Measurements from ENCODE around the gene PLPP1.
A peak's percentile ranks its signal among the peaks of the same experiment; 100 is the strongest.
"Not testable (repeated sequence)": the region's sequence is repeated elsewhere in the genome, so short reads cannot be mapped to it uniquely, and the experiment has no call there.

Gene PLPP1

GRCh38 chr5:55568654-55569512 lies 34.1 kb upstream of the PLPP1 start:
- no peak for TF ChIP-seq POLR2A (IDR thresholded peaks at IDR 0.05; ENCODE audit: low read length)
- no peak for TF ChIP-seq GATA1 (IDR thresholded peaks at IDR 0.05; ENCODE audit: low read depth, low read length)
- DNase-seq: peak; percentile 7 to 32

DNA sequence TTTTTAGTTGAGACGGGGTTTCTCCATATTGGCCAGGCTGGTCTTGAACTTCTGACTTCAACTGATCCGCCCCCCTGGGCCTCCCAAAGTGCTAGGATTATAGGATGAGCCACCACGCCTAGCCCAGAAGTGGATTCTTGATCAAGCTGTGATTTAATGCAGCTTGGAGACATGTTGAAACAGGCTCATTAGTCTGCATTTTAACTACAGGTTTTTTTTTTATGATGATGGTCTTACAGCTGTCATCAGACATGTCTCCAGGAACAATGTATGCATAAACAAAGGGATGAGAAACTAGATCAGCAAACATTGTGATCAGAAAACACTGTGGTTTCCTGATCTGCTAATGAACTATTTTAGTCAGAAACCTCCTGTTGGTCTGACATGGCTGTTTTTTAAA lies 30.0 kb upstream of the PLPP1 start:
- no peak for DNase-seq
- TF ChIP-seq POLR2A (IDR thresholded peaks at IDR 0.05; ENCODE audit: low read length) (no peak), GATA1 (IDR thresholded peaks at IDR 0.05; ENCODE audit: low read depth, low read length) (no peak)

- TF ChIP-seq POLR2A (IDR thresholded peaks at IDR 0.05; ENCODE audit: low read length): no peak
- no peak for TF ChIP-seq GATA1 (IDR thresholded peaks at IDR 0.05; ENCODE audit: low read depth, low read length)
- no peak for DNase-seq
Measured at GRCh38 chr5:55558484-55558883, 23.7 kb upstream of the PLPP1 start.

GRCh38 chr5:55557123-55557522 lies 22.4 kb upstream of the PLPP1 start:
- DNase-seq: no peak
- no peak for TF ChIP-seq POLR2A (IDR thresholded peaks at IDR 0.05; ENCODE audit: low read length)
- no peak for TF ChIP-seq GATA1 (IDR thresholded peaks at IDR 0.05; ENCODE audit: low read depth, low read length)

GRCh38 chr5:55554585-55555202 lies 19.9 kb upstream of the PLPP1 start:
- no peak for DNase-seq
- no peak for TF ChIP-seq POLR2A (IDR thresholded peaks at IDR 0.05; ENCODE audit: low read length)
- no peak for TF ChIP-seq GATA1 (IDR thresholded peaks at IDR 0.05; ENCODE audit: low read depth, low read length)

- no peak for TF ChIP-seq POLR2A (IDR thresholded peaks at IDR 0.05; ENCODE audit: low read length)
- TF ChIP-seq GATA1 (IDR thresholded peaks at IDR 0.05; ENCODE audit: low read depth, low read length): no peak
- no peak for DNase-seq
Measured at GRCh38 chr5:55551904-55552303, 17.1 kb upstream of the PLPP1 start.

- TF ChIP-seq POLR2A (IDR thresholded peaks at IDR 0.05; ENCODE audit: low read length) (no peak), GATA1 (IDR thresholded peaks at IDR 0.05; ENCODE audit: low read depth, low read length) (no peak)
Measured at GRCh38 chr5:55551358-55551757, 16.6 kb upstream of the PLPP1 start.

DNA sequence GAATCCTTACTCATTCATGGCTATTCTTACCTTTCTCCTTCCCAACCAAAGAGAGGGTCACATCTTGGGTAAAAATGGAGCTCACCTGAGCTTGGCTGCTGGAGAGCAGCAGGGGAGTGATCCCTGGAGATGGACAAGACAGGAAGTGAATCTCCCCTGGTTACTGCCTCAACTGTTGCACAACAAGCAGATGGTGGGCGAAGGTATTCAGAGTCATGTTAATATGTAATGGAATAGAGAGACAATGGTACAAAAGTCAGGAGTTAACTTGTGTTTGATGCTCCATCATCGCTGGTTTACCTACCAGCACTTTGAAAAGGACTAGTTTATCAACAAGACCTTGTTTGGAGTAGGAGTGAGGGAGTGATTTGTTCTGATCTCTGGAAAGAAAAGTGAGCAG lies 13.0 kb upstream of the PLPP1 start:
- no peak for DNase-seq
- no peak for TF ChIP-seq GATA1 (IDR thresholded peaks at IDR 0.05; ENCODE audit: low read depth, low read length)
- no peak for TF ChIP-seq POLR2A (IDR thresholded peaks at IDR 0.05; ENCODE audit: low read length)

More at GRCh38 chr5:55551358-55551757, 16.6 kb upstream of the PLPP1 start:
- DNase-seq: no peak

- TF ChIP-seq GATA1 (IDR thresholded peaks at IDR 0.05; ENCODE audit: low read depth, low read length) (no peak), POLR2A (IDR thresholded peaks at IDR 0.05; ENCODE audit: low read length) (no peak)
- DNase-seq: no peak
Measured at GRCh38 chr5:55546947-55547346, 12.2 kb upstream of the PLPP1 start.

- no peak for DNase-seq
- no peak for TF ChIP-seq GATA1 (IDR thresholded peaks at IDR 0.05; ENCODE audit: low read depth, low read length)
- no peak for TF ChIP-seq POLR2A (IDR thresholded peaks at IDR 0.05; ENCODE audit: low read length)
Measured at GRCh38 chr5:55544341-55544740, 9.6 kb upstream of the PLPP1 start.

GRCh38 chr5:55541056-55541635 lies 6.4 kb upstream of the PLPP1 start:
- TF ChIP-seq POLR2A (IDR thresholded peaks at IDR 0.05; ENCODE audit: low read length): no peak
- TF ChIP-seq GATA1 (IDR thresholded peaks at IDR 0.05; ENCODE audit: low read depth, low read length): no peak
- DNase-seq: no peak

DNA sequence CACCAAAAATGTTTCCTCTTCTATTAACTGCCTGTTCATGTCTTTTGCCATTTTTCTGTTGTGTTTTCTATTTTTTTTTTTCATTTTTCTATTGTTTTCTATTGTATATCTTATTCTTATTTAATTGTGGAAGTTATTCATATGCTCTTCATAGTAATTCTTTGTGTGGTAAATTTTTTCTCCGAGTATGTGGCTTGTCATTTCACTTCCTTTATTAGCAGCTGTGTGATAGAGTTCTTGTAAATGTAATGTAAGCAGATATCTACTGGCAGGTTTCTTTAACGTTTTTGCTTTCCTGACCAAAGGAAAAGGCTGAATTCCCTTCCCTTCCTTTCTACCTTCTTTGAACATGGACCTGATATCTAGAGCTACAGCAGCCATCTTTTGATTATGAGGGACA lies 5.8 kb upstream of the PLPP1 start:
- TF ChIP-seq POLR2A (IDR thresholded peaks at IDR 0.05; ENCODE audit: low read length) (no peak), GATA1 (IDR thresholded peaks at IDR 0.05; ENCODE audit: low read depth, low read length) (no peak)
- DNase-seq: no peak

- TF ChIP-seq POLR2A (IDR thresholded peaks at IDR 0.05; ENCODE audit: low read length) (no peak), GATA1 (IDR thresholded peaks at IDR 0.05; ENCODE audit: low read depth, low read length) (no peak)
- no peak for DNase-seq
Measured at GRCh38 chr5:55540024-55540423, 5.3 kb upstream of the PLPP1 start.

DNA sequence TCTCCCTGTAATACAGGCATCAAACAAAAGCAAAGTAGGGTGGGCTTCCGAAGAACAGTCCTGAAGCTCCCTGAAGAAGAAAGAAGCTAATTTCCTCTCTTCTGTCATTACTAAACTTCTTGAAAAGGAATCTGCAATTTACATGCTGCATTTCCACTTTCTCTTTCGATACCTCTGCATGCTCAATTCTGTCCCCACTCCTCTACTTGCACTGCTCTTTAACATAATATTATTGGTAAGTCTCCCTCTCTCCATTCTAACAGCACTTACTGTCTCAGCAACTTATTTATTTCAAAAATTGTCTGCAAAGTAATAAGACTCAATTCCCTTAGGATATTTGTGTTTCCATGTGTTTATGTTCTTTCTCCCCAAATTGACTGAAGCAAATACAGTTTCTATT lies 3.9 kb upstream of the PLPP1 start:
- TF ChIP-seq GATA1 (IDR thresholded peaks at IDR 0.05; ENCODE audit: low read depth, low read length) (no peak), POLR2A (IDR thresholded peaks at IDR 0.05; ENCODE audit: low read length) (no peak)
- no peak for DNase-seq

DNA sequence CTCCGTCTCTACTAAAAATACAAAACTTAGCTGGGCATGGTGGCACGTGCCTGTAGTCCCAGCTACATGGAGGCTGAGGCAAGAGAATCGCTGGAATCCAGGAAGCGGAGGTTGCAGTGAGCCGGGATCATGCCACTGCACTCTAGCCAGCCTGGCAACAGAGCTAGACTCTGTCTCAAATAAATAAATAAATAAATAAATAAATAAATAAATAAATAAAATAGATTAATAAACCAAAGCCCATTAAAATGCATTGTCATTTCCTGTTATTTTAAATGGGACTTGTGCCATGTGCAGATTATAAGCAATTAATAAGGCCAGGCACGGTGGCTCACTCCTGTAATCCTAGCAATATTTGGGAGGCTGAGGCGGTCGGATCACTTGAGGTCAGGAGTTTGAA lies 2.6 kb upstream of the PLPP1 start:
- not testable (repeated sequence) for DNase-seq
